Measurements from ENCODE around the gene MOB2.

MOB2 gene

GRCh38 chr11:1454576-1454975 is 32.0 kb downstream of the MOB2 start:
- DNase-seq = no peak

GRCh38 chr11:1453611-1454034 is 33.0 kb downstream of the MOB2 start:
- peak; percentile 67 for DNase-seq

- no peak for DNase-seq
Observed at GRCh38 chr11:1452744-1453143, 33.8 kb downstream of the MOB2 start.

GRCh38 chr11:1451781-1452470 is 34.7 kb downstream of the MOB2 start:
- DNase-seq = no peak

- DNase-seq = peak; percentile 31
Observed at GRCh38 chr11:1450949-1451710, 35.4 kb downstream of the MOB2 start.

GRCh38 chr11:1450344-1450875 is 36.2 kb downstream of the MOB2 start:
- no peak for DNase-seq

GRCh38 chr11:1449490-1450243 is 36.9 kb downstream of the MOB2 start:
- no peak for DNase-seq

- DNase-seq = no peak
Observed at GRCh38 chr11:1448882-1449281, 37.7 kb downstream of the MOB2 start.

GRCh38 chr11:1447845-1448825 is 38.4 kb downstream of the MOB2 start:
- peak; percentile 28 for DNase-seq

GRCh38 chr11:1446623-1447022 is 40.0 kb downstream of the MOB2 start:
- DNase-seq = no peak

- DNase-seq = no peak
Observed at GRCh38 chr11:1445741-1446445, 40.7 kb downstream of the MOB2 start.

GRCh38 chr11:1444823-1445422 is 41.7 kb downstream of the MOB2 start:
- no peak for DNase-seq

- DNase-seq = no peak
Observed at GRCh38 chr11:1444321-1444720, 42.3 kb downstream of the MOB2 start.

GRCh38 chr11:1443737-1444136 is 42.8 kb downstream of the MOB2 start:
- no peak for DNase-seq

- no peak for DNase-seq
Observed at GRCh38 chr11:1442807-1443366, 43.7 kb downstream of the MOB2 start.

GRCh38 chr11:1442163-1442562 is 44.4 kb downstream of the MOB2 start:
- no peak for DNase-seq

GRCh38 chr11:1440496-1440895 is 46.1 kb downstream of the MOB2 start:
- DNase-seq = no peak

GRCh38 chr11:1440066-1440465 is 46.5 kb downstream of the MOB2 start:
- no peak for DNase-seq

GRCh38 chr11:1439341-1439740 is 47.2 kb downstream of the MOB2 start:
- no peak for DNase-seq

GRCh38 chr11:1438967-1439330 is 47.6 kb downstream of the MOB2 start:
- DNase-seq = no peak
